HG02970 (cell line): Measurements from ENCODE around the gene CDC42BPB.
"Not testable (repeated sequence)": the region's sequence is repeated elsewhere in the genome, so short reads cannot be mapped to it uniquely, and the experiment has no call there.

Experiments
- ATAC-seq: cut with Tn5 transposase; IDR thresholded peaks from one replicate; pipeline ENCODE4 v1.9.1; 2021; ENCODE audit warnings: mild to moderate bottlenecking, moderate library complexity, moderate number of reproducible peaks; ENCODE audit not compliant: unreplicated experiment, low FRiP score

The CDC42BPB gene

DNA sequence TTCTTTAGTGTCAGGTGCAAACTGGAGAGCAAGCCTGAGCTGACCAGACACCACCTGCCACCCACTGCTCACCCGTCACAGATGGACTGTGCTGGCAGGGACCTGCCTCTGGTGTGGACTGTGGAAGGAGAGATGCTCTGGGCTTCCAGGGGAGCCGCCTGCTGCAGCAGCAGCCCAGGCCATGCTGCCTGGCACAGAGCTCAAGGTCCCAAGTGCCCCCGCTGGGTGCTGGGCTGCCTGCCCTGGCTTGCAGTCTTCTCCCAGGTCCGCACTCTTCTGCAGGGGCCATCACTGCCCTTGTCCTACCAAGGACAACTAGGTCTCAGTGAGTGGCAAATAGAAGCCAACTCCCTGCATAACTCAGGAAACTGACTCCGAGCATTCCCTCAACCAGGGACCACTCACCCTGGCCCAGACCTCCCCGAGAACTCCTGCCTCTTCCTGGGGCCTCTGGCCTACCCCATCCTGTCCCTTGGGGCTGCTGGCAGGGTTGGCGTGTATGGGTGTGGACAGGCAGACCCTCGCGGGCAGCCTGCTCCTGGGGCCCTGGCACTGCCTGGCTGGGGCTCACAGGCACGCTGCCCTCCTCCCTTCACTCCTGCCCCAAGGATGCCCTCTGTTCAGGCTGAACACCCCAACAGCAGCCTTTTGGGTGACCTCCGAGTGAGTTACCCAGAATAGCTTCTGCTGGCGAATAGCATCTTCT lies 125.6 kb downstream of the CDC42BPB start:
- ATAC-seq: no peak

DNA sequence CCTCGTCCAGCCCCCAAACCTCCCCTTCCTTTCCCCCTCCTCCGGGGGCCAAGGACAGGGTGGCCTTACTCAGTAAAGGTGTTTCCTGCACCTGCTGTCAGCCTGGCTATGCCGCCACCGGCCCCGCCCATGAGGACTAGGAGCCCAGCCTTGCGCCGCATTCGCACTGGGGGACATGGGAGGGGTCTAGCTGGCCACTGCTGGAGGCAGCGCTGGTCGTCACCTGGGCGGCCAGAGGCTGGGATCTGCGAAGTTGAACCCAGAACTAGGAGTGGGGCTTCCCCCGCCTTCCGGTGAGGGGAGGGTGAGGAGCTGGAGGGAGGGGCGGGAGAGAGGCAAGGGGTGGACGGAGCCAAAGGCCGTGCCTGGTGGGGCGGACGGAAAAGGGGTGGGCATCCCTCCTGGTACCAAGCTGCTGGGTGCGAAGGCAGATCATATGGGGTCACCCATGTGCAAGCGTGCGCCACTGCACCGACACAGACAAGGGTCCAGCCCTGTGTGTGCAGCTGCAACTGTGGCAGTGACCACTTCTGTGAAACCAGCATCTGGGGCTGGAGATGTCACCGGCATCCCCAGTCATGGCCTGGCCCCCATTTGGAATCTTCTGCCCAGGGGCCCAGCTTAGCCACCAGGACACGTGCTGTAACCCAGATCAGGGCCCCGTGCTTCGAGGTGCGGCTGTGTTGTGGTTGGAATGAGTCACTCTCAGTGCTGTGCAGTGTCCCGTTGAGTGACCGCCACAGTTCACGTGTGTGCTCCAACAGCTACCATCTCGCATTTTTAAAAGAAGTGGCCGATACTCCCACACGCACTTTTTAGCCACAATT lies 126.4 kb downstream of the CDC42BPB start:
- no peak for ATAC-seq

DNA sequence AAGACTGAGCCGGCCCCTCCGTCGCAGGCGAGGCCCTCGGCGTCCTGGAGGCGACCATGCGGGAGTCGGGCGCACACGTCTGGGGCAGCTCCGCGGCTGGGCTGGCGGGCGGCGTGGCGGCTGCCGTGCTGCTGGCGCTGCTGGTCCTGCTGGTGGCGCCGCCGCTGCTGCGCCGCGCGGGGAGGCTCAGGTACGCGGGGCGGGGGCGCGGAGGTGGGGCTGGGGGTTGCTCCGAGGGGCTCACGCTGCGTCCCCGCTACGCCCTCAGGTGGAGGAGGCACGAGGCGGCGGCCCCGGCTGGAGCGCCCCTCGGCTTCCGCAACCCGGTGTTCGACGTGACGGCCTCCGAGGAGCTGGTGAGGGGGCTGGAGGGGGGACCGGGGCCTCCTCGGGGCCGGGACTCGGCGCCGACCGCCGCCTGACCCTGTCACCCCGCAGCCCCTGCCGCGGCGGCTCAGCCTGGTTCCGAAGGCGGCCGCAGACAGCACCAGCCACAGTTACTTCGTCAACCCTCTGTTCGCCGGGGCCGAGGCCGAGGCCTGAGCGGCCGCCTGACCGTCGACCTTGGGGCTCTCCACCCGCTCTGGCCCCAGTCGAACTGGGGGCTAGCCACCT lies 127.1 kb downstream of the CDC42BPB start:
- no peak for ATAC-seq

DNA sequence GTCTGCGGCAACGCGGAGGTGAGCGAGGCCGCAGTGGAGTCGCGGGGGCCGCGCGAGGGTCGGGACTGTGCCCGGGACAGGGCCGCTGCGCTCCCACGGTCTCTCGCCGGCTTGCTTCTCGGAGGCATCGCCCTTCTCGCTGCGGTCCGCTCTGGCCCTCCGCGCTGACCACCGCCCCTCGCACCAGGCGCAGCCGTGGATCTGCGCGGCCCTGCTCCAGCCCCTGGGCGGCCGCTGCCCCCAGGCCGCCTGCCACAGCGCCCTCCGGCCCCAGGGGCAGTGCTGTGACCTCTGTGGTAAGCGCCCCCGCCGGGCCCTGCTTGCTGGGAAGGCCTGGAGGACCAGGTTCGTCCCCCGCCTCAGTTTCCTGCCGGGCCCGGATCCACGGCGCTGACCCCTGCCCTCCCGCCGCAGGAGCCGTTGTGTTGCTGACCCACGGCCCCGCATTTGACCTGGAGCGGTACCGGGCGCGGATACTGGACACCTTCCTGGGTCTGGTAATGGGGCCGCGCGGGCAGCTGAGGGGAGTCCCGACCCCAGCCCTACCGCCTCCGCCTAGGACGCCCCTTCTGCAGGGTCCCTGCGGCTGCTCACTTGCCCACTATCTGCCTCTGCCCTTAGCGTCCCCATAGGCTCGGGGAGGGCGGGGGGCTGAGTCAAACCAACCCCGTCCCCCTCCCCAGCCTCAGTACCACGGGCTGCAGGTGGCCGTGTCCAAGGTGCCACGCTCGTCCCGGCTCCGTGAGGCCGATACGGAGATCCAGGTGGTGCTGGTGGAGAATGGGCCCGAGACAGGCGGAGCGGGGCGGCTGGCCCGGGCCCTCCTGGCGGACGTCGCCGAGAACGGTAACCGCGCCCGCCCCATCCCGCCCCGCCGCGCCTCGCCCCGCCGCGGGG lies 127.9 kb downstream of the CDC42BPB start:
- no peak for ATAC-seq

DNA sequence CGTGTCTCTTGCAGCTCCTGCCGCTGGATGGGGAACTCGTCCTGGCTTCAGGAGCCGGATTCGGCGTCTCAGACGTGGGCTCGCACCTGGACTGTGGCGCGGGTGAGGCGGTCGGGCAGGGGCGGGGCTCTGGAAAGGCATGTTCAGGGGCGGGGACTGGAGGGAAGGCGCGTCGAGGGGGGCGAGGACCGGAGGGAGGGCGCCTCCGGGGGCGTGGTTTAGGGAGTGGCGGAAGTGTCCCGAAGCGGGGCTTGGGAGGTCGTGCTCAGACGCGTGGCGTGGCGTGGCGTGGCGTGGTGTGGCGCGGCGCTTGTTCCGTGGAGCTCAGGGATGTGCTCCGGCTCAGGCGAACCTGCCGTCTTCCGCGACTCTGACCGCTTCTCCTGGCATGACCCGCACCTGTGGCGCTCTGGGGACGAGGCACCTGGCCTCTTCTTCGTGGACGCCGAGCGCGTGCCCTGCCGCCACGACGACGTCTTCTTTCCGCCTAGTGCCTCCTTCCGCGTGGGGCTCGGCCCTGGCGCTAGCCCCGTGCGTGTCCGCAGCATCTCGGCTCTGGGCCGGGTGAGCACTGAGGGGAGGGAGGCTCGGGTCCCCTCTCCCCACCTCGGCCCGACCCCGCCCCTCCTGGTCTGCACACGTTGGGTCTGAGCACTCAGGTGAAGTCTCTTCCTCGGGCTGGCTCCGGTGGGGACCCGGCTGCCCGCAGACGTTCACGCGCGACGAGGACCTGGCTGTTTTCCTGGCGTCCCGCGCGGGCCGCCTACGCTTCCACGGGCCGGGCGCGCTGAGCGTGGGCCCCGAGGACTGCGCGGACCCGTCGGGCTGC lies 128.7 kb downstream of the CDC42BPB start:
- no peak for ATAC-seq

- ATAC-seq: no peak
Measured at GRCh38 chr14:102927878-102928411, 129.4 kb downstream of the CDC42BPB start.

DNA sequence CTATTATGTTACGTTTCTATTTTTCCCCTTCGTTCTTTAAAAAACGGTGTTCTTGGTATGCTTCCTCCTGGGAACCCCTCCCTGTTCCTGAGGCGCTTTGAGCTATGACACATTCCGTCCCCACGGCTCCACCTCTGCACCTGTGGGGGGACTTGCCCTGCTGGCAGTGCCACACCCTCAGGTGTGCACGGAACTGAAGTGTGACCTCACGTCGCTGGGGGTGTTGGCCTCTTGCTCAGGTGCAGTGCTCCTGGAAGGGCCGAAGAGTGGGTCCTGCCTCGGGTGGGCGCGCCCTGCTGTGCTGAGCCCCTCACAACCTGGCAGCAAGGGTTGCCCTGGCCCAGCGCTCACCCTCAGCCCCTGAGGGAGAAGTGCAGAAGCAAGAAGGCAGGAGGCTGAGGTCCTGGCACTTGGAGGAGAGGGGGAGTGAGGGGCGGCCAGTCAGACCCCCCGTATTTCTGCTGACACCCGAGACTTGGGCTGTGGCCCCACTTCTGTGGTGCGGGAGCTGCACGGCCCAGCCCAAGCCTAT lies 129.9 kb downstream of the CDC42BPB start:
- ATAC-seq: no peak

- not testable (repeated sequence) for ATAC-seq
Measured at GRCh38 chr14:102926840-102927239, 130.5 kb downstream of the CDC42BPB start.

DNA sequence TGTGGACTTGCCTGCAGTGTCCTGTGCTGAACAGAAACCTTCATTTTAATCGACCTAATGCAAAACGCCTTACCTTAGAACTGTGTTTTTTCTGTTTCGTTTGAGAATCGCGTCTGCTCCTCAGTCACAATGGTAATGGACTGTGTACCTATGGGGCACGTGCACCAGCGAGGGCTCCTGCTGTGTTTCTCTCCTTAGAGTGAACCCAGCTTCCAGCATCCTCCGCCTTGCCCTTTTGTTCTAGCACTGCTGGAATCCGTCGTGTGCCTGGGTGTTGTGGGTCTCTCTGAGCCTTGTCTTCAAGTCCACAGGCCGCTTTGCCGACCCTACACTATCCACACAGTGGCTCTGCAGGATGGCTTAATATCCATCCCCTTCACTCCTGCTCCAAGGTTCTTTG lies 131.2 kb downstream of the CDC42BPB start:
- no peak for ATAC-seq

GRCh38 chr14:102925646-102926045 lies 131.7 kb downstream of the CDC42BPB start:
- no peak for ATAC-seq

DNA sequence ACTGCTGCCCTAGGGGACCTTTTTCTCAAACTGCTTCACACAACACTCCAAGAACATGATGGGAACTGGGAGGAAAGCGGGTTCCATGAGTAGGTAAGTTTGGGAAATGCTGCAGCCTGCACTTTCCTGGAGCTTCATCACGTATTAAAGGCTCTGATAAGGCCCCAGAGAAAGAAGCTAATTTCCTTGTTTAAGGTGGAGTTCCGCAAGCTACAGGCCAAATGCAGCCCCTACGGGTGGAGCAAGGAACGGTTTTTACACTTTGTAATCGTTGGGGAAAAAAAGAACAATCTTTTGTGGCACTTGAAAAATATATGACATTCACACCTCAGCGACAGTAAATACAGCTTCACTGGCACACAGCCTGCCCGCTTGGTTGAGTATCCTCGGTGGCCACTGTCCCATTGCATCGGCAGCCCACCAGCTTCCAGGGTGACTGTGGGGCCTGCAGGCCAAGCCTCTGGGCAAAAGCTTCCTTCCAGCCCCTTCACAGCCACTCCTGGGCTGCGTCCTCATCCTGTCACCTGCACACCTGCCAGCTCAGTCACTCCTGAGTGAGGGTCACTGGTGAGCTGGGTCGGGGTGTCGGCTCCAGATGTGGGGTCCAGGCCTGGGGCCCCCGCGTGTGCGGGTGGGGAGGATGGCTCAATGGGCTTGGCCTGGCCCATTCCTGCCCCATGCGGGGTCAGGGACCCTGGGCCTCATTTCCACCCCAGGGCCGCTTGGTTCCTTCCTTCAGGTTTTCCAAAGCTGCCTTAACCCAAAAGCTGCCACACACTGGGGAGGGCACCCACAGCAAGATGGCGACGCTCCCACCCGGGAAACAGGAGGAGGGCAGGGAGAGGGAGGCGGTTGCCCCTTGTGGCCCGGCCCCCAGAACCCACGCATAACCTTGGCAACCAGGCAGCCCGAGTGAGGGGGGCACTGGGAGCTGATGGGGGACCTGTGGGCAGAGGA lies 132.4 kb downstream of the CDC42BPB start:
- ATAC-seq: no peak

DNA sequence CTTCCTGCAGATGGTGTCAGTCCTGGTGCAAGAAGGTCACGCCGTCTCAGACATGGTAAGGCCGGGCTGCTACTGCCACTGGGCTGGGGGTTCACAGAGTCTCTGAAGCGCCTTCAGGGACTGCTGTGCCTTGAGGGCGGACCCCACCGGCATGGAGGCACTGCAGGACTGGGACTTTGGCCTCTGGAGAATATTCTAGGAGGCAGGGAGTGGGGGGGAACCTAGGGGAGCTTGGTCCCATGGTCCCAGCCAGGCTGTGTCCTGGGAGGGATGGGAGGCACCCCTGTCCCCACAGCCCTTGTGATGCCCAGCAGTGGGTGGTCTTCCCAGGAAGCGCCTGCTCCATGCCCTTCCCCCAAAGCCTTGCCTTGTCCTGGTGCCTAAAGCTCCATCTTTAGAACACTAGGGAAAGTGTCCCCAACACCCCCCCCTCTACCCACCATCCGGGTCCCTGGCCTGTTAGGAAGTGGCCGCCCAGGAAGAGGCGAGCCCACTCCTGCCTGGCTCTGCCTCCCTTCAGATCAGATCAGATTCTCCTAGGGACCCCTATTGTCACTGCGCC lies 133.3 kb downstream of the CDC42BPB start:
- no peak for ATAC-seq

DNA sequence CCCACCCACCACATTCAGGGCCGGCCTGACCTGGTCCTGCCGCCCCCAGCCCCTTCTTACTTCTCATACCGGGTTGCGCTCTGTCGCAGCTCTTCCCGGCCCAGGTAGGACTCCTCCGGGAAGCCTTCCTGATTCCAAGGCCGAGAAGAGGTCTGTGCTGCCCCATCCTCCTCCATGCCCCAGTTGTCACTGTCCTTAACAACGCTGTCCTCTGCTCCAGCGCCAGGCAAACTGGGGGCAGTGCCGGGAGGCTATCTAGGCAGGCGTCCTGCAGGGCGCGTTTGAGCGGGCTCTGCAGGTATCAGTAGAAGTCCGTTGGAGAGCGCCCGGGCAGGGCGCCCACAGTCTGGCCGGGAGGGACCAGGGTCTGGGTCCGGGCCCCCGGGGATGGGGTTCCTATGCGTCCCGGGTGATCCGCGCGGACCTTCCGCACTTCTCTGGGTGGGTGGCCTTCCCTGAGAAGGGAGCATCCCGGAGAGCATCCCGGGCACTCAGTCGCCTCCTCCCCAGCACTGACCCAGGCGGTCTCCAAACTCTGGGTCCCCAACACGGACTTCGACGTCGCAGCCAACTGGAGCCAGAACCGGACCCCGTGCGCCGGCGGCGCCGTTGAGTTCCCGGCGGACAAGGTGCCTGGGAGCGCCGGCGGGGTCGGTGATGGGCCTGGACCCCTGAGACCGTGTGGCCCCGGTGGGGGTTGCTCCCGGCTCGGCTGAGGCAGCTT lies 134.0 kb downstream of the CDC42BPB start:
- ATAC-seq: no peak

DNA sequence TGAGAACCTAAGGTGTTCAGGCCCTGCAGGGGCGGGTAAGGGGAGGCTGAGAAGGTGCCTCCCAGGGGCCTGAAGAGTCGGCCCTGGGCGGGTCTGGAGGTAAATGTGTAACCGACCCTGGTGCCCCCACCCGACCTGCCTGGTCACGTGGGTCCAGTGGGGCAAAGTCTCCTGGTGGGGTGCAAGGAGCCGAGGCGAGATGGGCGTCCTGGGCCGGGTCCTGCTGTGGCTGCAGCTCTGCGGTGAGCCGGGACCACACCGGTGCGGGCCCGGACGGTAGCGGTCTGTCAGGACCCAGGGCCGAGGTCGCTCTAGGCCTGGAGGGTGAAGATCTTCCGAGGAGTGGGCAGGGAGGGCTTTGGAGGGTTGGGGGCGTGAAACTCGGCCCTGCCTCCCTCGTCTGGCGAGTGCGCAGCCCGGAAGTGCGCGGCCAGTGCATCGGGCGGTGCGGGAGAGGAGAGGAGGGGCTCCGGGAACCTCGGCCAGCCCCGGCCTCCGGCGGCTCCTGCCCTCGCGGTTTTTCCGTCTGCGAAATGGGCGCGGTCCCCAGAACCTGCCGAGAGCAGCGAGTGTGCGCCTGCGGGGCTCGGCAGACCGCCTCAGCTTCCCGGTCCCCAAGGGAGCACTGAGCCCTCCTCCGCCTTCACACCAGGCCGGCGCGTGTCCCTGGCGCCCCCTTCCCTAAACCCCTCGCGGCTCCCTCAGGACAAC lies 134.7 kb downstream of the CDC42BPB start, which contains the start of gene AMN:
TSS of gene AMN (plus strand) at position 174 of the 711 bp plus-strand sequence. CDS start at position 200, 26 bp downstream.
- ATAC-seq: no peak

- ATAC-seq: no peak
Measured at GRCh38 chr14:102920998-102921304, 136.4 kb downstream of the CDC42BPB start.

DNA sequence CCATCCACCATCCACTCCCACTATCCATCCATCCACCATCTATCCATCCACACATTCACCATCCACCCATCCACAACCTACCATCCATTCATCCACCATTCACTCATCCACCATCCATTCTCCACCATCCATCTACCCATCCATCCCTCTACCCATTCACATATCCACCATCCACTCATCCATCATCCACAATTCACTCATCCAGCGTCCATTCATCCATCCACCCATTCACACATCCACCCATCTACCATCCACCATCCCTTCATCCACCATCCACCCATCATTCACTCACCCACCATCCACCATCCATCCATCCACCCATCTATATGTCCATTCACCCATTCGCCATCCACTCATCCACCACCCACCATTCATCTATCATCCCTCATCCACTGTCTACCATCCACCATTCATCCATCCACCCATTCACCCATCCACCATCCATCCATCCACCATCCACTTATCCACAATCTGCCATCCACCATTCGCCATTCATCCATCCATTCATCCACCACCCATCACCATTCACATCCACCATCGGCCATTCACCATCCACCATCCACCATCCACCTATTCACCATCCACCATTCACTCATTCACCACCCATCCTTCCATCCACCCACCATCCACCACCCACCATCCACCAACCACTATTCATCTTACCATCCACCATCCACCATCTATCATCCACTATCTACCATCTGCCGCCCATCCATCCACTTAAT lies 136.9 kb downstream of the CDC42BPB start:
- ATAC-seq: no peak
